ENCODE measurements around the gene ETF1.

Gene ETF1

GRCh38 chr5:138528744-138529469, 14.1 kb downstream of the ETF1 start:
- no peak for TF ChIP-seq GATA3 (IDR thresholded peaks at IDR 0.05; ENCODE audit: low read depth, low read length)
- no peak for TF ChIP-seq GATA2 (IDR thresholded peaks at IDR 0.05; ENCODE audit: low read depth, low read length)

DNA sequence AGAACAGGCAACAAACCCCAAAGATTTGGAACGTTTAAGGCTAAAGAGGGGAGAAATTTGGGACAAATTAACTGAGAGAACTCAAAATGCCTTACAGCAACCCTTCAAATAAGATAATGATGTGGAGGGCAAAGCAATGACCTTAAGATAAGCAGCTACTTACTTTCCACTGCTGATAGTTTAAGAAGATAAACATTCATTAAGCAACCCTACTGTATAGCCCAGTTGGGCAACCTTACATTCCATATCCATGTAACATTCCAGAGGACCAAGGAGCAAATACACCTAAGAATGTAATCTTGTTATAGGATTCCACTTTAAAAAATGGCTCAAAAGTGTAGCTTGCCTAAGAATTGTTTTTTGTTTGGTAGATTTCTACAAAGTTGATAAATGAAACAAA, 14.8 kb downstream of the ETF1 start:
- TF ChIP-seq GATA2 (IDR thresholded peaks at IDR 0.05; ENCODE audit: low read depth, low read length) (no peak), GATA3 (IDR thresholded peaks at IDR 0.05; ENCODE audit: low read depth, low read length) (no peak)

GRCh38 chr5:138527170-138527569, 15.9 kb downstream of the ETF1 start:
- TF ChIP-seq GATA2 (IDR thresholded peaks at IDR 0.05; ENCODE audit: low read depth, low read length) (no peak), GATA3 (IDR thresholded peaks at IDR 0.05; ENCODE audit: low read depth, low read length) (no peak)

- TF ChIP-seq GATA3 (IDR thresholded peaks at IDR 0.05; ENCODE audit: low read depth, low read length) (no peak), GATA2 (IDR thresholded peaks at IDR 0.05; ENCODE audit: low read depth, low read length) (no peak)
Observed at GRCh38 chr5:138523406-138523805, 19.6 kb downstream of the ETF1 start.

DNA sequence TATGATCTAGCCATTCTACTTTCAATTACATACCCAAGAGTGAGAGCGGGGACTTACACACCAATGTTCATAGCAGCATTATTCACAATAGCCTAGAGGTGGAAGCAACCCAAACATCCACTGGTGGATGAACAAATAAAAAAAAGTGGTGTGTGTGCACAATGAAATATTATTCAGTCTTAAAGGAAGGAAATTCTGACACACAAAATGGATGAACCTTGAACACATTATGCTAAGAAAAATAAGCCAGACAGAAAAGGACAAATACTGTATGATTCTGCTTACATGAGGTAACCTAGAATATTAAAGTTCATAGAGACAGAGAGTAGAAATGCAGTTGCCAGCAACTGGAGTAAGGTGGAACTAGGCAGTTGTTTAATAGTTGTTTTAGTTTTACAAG, 22.1 kb downstream of the ETF1 start:
- TF ChIP-seq GATA2 (IDR thresholded peaks at IDR 0.05; ENCODE audit: low read depth, low read length) (no peak), GATA3 (IDR thresholded peaks at IDR 0.05; ENCODE audit: low read depth, low read length) (no peak)

GRCh38 chr5:138517437-138517836, 25.6 kb downstream of the ETF1 start:
- TF ChIP-seq GATA3 (IDR thresholded peaks at IDR 0.05; ENCODE audit: low read depth, low read length) = no peak
- no peak for TF ChIP-seq GATA2 (IDR thresholded peaks at IDR 0.05; ENCODE audit: low read depth, low read length)

- TF ChIP-seq GATA3 (IDR thresholded peaks at IDR 0.05; ENCODE audit: low read depth, low read length) (no peak), GATA2 (IDR thresholded peaks at IDR 0.05; ENCODE audit: low read depth, low read length) (no peak)
Observed at GRCh38 chr5:138515556-138516245, 27.3 kb downstream of the ETF1 start.

- no peak for TF ChIP-seq GATA3 (IDR thresholded peaks at IDR 0.05; ENCODE audit: low read depth, low read length)
- no peak for TF ChIP-seq GATA2 (IDR thresholded peaks at IDR 0.05; ENCODE audit: low read depth, low read length)
Observed at GRCh38 chr5:138514021-138514420, 29.0 kb downstream of the ETF1 start.

DNA sequence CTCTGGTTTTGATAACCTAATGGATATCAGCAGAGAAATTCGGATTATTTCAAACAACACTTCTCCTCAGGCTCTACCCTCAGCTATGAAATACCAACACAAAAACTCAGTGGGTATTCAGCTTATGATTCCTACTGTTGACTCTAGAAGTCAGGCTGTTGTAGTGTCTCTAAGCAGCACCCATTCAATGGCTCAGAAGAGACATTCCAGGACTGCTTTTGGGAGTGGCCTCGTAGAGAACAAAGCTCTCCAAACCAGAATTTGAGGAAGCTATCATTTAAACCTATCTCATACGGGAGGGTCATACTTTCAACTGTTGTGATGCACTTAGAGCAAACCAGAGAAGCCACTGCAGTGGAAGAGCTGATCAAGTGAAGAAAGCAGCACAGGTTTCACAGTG, 34.1 kb downstream of the ETF1 start:
- TF ChIP-seq GATA2 (IDR thresholded peaks at IDR 0.05; ENCODE audit: low read depth, low read length) (no peak), GATA3 (IDR thresholded peaks at IDR 0.05; ENCODE audit: low read depth, low read length) (no peak)

GRCh38 chr5:138506370-138507306, 36.4 kb downstream of the ETF1 start:
- TF ChIP-seq GATA2 (IDR thresholded peaks at IDR 0.05; ENCODE audit: low read depth, low read length) (no peak), GATA3 (IDR thresholded peaks at IDR 0.05; ENCODE audit: low read depth, low read length) (no peak)

GRCh38 chr5:138504799-138505198, 38.2 kb downstream of the ETF1 start:
- no peak for TF ChIP-seq GATA3 (IDR thresholded peaks at IDR 0.05; ENCODE audit: low read depth, low read length)
- TF ChIP-seq GATA2 (IDR thresholded peaks at IDR 0.05; ENCODE audit: low read depth, low read length) = no peak

- TF ChIP-seq GATA2 (IDR thresholded peaks at IDR 0.05; ENCODE audit: low read depth, low read length) = no peak
- TF ChIP-seq GATA3 (IDR thresholded peaks at IDR 0.05; ENCODE audit: low read depth, low read length) = no peak
Observed at GRCh38 chr5:138503487-138504270, 39.4 kb downstream of the ETF1 start.

GRCh38 chr5:138502521-138502920, 40.5 kb downstream of the ETF1 start:
- no peak for TF ChIP-seq GATA2 (IDR thresholded peaks at IDR 0.05; ENCODE audit: low read depth, low read length)
- TF ChIP-seq GATA3 (IDR thresholded peaks at IDR 0.05; ENCODE audit: low read depth, low read length) = no peak

Measured in SH-SY5Y (cell line).